ENCODE measurements around the gene EVL.

Gene EVL

DNA sequence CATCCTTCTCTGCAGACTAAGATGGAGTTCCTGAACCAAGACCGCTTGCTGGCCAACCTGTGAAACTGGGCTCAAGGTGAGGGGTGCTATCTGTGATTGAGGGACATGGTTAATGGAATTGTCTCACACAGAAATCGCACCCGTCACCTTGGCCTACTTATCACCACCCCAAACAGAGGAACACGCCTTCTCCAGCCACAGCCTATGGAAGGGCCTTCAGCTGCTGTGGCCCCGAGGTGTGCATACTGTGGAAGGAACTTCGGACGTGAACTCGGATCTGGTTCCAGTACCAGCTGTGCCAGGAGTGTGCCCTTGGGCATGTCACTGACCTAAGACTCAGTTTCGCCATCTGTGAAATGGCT lies 44.4 kb downstream of the EVL start:
- no peak for DNase-seq (ENCODE audit: low spot score)

DNA sequence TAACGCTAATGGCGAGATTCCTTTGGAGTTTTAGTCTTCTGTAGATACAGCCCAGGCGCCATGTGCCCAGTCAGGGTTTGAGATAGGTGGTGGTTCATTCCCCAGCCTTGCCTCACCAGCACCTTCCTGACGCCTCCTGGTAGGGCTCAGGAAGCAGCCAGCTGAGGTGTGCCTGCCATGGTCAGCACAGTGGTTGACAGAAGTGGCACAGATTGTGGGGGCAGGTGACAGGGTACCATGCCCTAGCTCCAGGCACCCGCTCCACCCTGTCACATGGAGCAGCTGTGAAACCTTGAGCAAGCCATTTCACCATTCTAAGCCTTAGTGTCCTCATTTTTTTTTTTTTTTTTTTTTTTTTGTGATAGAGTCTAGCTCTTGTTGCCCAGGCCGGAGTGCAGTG lies 45.6 kb downstream of the EVL start:
- DNase-seq (ENCODE audit: low spot score): no peak

DNA sequence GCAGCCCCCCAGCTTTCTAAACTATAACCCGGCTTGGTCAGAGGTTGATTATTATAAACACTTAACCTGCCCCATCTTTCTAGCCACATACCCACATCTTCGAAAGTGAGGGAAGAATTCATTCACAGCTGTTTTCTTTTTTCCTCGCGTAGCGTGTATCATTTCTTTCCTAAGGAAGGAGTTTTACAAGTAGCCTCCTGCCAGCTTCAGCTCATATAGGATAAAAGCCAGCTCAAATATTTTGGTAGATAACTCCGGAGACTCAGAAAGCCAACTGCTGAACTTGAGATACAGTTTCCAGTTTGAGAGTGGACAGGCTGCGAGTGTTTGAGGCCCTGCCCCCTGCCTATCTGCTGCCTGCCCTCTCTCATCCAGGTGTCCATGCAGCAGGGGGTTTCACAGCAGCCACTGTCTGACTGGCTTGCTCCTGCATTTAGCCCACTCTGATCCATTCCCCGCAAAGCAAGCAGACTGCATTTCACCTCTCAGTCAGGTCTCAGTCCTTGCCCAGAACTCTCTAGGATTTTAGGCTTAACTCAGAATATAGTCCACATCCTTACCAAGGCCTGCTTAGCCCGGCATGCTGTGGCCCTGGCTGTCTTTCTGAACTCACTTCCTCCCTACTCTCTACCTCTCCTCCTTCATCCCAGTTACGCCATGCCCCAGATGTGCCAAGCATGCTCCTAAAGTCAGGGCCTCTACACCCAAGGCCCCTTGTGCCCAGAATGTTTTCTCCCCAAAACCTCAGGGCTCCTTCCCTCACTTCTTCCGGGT lies 46.9 kb downstream of the EVL start:
- DNase-seq (ENCODE audit: low spot score): no peak

DNA sequence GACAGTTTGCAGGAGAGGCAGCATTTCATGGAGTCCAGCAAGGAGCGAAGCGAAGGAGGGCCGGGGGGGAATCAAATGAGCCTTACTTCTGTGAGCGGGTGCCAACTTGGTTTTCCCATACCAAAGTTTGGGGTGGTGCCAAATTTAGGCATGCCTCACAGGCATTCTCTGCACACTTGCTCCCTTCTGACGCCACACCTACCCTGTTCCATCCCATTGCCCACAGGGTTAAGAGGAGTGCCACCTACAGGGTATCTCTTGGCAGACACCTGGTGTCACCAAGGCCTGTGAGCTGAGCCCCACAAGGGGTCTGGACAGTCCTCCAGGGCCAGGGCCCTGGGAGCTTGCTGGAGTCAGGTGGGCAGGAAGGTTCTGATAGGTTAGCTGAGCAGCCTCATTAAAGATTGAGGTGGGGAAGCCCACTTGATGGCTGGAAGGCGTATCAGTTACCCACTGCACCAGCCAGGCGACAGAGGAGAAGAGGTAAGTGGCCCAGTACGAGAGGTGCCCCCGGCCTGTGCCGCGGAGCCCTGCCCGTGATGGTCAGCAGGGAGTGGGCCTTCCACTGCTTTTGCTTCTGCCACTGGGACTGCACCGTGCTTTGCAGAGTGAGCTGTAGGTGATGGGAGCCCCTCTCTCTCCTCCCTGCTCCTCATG lies 49.0 kb downstream of the EVL start:
- DNase-seq (ENCODE audit: low spot score): no peak

DNA sequence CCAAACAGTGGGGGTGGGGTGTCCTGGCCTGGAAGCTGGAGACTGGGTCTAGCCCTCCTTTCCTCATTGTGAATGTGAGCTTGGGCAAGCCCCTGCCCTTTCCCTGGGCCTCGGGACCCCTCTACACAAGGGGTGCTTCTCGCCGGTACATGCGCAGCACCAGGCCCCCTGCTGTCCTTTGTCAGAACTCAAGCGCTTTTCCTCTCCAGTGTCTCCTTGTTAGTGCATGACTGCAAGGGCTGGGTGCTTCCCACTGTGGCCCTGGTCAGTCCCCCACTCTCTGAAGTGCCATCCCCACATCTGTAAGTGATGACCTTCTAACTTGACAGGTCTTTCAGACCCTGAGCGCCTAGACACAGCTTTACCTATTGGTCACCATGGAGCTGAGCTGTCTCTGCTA lies 50.0 kb downstream of the EVL start:
- DNase-seq (ENCODE audit: low spot score): no peak

DNA sequence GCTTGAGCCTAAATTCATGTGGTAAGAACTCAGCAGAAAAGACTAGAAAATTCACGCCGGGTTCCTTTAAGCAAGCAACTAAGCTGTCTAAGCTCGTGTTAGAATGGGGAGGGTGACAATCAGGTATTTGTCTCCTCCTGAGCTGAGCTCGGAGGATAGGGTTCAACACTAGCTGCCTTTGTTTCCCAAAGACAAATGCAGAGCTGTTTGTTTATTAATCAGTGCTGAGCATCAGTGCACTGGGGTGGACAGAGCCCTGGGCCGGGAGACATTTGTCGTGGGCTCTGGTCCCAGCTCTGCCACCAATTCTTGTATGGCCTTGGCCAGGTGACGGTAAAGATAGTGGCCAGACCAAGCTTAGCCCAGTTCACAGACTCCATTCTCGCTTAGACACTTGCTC lies 50.5 kb downstream of the EVL start:
- DNase-seq (ENCODE audit: low spot score): no peak

DNA sequence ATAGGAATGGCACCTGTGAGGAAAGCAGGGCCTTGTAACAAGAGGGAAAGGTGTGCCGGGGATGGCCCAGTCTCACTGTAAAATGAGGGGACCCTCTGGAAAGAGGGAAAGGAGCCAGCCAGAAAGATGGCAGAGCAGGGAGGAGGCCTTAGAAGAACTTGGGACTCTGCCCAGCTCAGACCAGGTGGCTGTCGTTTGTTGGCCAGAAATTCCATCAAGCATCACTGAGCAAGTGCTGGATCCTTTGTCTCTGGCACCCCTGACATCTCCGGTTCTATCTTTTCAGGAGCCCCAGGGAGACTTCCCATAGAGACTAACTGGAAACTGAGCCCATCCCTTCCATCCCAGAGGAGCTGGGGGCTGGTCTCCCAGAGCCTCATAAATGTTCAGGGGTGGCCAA lies 50.9 kb downstream of the EVL start:
- DNase-seq (ENCODE audit: low spot score): no peak

DNA sequence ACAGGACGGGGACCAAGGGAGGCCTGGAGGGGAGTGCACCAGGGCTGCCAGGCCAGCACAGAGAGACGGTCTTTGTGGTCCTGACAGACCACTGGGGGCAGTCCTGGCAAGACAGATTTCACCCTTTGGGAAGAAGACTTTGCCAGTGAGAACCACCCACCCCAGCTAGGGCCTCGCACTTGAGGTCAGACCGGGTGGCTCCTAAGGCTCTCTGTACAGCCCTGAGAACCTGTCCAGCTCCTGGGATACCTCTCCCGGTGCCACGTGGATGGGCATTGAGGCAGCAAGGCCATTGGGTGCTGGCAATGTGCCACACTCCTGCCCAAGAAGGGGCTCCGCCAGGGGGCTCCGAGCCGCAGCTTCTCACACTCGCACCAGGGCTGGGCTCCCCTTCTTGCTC lies 51.8 kb downstream of the EVL start:
- DNase-seq (ENCODE audit: low spot score): no peak

DNA sequence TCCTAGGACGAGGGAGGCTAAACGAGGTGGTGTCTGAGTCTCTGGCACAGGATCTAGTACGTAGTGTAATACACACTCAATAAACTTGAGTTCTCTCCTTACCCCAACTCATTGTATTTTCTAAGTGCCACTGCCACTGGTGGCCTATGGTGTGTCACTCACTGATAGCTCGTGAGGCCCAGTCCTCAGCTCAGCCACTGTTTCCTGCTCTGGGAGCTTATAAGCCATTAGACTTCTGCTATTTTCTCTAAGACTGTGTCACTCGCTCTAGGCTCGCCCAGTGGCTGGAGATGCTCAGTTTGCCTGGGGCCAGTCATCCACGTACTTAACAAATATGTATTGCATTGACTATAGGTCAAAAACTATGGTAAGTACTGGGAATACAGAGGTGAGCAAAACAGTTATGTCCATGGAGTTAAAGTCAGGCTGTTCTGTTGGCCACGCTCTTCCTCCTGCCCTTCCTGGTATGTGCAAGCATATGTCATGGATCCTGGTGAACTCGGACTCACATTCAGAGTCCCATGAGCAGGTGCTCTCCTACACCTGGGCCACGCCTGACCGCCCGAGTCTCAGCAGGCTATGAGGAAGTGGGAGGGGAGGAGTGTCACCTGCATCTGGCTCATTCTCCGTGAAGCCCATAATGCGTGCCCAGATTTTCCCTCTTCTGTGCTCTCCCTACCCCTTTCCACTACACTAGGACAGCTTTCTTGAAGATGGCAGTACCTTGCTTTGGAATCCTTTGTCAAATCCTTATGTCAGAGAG lies 52.6 kb downstream of the EVL start:
- DNase-seq (ENCODE audit: low spot score): no peak

DNA sequence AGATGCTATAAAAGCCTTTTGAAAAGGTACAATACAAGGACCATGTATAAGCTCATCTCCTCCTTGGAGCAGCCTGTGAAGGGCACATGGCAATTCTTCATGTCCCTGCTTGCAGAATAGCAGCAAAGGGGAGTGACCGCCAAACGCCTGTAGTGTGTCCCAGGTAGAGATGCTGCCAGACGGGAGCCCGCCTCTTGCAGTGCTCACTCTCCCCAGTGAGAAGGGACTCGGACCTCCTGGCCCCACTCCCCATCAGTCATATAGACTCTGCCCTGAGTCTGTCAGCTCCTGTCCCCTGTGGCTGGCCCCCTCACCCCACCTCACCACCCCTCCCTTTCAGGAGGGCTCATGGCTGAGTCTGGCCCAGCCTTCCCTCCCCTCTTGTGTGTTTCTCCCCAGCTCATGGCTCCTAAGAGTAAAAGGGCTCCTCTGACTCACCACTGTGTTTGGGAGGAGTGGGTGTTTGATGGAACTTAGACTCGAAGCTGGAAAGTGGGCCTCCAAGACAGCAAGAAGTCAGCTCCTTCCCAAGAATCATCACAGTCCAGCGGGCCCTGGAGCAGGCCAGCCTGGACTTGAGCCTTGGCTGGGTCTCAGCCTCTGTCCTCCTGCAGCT lies 53.3 kb downstream of the EVL start:
- no peak for DNase-seq (ENCODE audit: low spot score)

DNA sequence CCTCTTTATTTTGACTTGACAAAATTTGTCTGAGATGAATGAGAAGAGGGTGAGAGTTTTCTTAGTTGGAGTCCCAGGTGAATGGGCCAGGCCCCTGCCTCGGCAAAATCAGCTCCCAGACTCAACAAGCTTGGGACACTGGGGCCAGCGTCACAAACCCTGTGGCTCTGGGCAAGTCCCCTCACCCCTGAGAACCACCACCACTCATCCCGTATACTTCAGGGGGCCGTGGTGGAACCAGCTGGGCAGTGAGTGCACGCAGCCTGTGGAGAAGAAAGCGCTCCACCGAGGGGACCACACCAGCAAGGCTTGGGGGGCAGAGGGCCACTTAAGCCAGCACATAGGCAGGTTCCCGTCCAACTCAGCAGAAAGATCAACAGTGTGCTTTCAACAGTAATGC lies 54.0 kb downstream of the EVL start:
- DNase-seq (ENCODE audit: low spot score): no peak

DNA sequence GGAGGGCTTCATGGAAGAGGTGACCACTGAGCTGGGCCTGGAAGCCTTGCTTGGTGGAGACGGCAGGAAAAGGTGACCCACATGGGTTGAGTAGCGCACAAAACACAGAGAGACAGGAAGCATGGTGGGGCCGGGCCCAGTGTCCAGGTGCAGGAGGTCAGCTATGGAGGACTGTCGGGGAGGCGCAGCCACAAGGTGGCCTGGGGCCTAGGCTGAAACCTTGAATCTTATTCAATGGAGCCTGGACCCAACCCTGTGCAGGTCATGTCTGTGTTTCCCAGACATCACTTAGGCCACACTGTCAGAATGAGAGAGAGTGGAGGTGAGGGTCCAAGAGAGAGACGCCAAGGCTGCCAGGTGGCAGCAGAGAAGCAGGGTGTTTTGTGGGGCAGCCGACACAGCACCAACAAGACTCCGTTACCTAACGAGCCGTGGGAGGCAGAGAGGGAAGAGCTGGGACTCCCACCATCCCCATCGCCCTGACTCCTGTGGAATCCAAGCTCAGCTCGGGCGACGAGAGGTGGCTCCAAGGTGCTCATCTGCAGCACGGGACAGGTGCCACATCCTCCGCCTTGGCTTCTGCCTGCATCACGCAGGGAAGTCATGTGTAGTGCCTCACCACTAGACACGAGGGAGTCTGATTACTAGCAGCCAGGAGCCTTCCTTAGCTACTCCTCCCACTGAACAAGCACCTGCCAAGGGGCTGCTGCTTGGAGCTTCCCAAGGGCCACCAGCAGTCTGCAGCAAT lies 55.5 kb downstream of the EVL start:
- DNase-seq (ENCODE audit: low spot score): no peak

DNA sequence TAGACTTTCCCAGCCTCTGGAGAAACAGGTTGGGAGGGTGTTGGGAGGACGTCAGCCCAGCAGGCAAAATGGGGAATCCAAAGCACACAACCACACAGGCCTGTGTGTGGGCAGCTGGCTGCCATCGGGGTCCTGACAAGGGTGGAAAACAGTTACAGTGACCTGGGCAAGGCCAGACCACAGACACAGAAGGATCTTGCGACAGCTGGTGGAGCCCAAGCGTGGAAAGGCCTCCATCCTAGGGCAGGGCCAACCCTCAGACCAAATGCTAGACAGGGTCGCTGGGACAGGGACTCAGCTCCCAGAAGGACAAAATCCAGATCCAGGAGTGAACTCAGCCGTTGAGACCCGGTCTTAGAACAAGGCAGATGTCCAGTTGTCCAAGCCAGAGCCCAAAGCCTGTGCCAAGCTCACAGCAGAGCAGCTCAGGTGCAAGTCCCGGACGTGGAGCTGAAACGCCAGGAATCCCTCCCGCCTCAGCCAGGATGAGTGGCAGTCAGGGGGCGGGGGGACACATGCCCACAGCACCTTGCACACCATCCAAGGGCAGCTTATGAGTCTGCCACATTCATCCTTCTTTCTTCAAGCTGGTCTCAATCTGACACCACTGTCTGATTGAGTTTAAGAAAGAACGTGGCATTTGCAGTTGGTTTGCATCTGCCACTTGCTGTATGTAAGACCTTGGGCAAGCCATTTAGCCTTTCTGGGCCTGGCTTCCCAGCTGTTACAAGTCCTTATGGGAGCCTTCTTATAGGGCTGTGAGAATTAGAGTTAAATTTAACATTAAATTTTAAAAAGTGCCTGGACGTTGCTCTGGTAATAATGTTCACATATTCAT lies 56.6 kb downstream of the EVL start:
- no peak for DNase-seq (ENCODE audit: low spot score)

DNA sequence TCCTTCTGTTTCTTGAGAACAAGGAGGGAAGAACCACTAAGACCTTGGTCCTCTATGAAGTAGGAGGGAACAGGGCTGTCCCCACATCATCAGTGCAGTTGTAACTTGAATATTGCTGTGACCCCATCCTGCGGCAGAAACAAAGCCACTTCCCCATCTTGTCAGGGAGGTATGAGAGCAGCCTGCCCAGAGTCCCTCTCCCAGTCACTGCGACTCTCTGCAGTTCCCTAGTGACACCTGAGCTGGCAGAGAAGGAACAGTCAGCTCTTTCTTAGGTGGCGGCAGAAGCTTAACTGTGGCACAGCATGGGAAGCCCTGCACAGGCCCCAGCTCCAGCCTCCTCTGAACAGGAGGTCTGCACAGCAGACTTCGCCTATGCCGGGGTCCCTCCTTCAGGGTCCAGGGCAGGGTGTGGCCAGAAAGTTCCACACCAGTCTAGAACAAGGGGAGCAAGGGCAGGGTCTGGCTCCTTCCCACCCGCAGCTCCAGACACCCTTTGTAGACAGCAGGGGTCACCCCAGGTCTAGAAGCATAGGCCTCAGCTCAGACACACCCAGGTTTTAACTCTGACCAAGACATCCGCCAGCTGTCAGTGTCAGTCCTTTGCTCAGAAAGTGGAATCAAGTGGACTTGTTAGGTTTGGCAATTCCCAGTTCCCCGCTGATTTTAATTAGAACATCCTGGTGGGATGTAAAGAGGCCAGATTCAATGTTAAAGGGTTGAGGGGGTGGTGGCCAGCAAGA lies 57.4 kb downstream of the EVL start:
- DNase-seq (ENCODE audit: low spot score): no peak

DNA sequence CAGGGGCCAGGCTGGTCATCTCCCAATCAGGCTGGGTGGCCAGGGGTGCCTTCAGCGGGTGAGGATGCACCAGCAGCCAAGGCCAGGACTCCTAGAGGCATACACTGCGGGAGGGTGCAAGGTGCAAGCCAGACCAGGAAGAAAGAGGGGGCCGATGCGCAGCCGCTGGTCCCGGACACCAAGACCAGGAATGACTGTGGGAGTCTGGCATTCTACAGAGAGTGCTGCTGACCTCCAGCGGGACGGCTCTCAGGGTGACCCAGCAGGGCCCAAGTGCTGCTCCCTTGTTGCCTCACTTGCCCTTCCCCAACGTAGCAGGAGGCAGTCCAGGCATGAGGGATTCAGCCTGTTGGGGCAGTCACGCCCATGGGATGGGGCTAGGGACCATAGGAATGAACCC lies 58.4 kb downstream of the EVL start:
- DNase-seq (ENCODE audit: low spot score): no peak

DNA sequence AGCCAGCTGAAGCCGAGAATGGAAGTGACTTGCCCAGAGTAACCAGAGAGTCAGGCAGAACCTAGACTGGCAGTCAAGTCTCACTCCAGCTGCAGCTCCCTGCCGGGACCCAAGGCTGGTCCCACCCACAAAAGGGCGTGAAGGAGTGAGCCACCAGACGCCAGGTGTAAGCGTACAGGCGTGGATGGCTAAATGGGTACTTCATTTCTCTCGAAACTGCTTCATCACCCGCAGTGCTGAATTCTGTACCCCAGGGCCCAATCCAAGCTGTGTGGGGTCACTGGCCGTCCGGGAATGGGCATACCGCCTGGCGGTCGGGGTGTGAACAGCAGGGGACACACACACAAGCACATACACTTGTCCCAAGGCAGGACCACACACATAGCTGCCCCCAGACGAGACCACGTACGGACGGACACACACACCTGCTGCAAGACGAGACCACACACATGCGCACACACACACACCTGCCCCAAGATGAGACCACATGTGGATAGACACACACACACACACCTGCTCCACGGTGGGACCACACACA lies 59.4 kb downstream of the EVL start:
- no peak for DNase-seq (ENCODE audit: low spot score)

DNA sequence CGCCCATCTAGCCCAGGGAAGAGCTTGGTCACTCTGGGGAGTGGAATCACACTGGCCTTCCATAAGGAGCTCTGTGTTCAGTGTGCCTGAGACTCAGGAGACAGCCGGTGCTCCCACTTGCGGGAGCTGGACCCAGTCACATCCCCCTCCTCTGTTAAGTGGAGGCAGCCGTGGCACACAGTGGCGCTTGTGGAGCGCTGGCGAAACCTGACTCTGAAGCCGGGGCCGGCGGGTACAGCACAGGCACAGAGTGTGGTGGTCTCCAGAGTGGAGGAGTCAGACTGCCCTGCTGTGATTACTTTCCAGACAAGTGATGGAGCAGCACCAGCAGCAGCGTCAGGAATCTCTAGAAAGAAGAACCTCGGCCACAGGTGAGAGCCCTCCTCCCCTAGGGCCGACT lies 61.2 kb downstream of the EVL start:
- DNase-seq (ENCODE audit: low spot score): no peak

DNA sequence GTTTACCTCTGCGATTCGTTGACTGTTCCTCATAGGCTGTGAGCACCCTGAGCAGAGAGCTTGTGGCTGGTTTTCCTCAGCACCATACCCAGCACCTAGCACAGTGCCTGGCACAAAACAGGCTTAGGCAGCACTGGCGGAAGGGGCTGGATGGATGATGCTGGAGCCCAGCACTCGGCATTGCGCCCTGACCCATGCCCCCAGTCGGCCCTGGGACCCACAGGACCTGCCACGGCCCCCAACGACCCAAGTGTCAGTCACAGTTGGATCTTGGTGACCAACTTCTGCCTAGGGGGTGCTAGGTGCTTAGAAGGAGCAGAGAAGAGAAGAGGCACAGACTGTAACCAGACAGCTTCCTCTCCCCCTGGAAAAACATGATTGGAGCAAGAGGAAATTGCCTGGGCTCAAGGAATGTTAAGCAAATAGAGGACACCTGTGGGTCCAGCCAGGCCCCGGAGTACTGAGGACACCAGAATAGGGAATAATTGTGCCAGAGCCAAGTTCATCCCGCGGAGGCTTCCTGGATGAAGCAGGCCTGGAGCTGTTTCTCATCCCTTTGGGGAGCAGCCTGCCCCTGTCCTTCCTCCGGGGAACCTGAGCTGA lies 62.7 kb downstream of the EVL start:
- DNase-seq (ENCODE audit: low spot score): no peak

DNA sequence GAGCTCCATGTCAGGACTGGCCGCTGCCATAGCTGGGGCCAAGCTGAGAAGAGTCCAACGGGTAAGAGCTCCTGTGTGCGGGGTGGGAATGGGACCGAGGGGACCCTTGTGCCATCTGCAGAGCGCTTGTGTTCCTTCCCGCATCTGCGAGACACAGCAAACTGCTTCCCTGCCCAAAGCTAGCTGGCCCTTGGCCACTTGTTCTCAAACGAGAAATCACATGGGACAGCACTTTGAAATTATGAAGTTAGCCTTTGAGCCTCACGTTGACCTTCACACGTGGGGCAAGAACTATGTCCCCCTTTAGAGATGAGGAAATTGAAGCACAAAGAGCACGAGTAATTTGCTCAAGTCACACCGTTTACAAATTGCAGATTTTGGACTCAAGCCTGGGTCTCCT lies 63.5 kb downstream of the EVL start:
- DNase-seq (ENCODE audit: low spot score): no peak

DNA sequence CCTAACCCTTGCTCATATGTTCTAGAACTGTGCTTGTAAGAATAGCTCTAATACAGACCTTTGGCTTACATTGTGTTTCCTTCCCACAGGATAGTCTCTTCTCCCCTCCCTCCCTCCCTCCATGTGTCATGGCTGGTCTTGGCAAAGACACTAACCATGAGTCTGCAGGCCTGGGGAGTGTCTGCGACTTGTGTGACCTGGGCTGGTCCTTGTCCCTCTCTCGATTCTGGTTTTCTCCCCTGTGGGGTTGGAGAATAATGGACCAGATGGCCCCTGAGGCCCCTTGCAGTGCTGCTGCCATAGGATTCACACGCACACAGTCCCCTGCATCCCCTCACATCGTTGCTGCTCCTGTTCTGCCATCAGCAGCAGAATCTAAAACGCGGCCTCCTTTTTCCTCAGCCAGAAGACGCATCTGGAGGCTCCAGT lies 64.0 kb downstream of the EVL start:
- no peak for DNase-seq (ENCODE audit: low spot score)
